ENCODE measurements around the gene UPP2.

Gene UPP2

DNA sequence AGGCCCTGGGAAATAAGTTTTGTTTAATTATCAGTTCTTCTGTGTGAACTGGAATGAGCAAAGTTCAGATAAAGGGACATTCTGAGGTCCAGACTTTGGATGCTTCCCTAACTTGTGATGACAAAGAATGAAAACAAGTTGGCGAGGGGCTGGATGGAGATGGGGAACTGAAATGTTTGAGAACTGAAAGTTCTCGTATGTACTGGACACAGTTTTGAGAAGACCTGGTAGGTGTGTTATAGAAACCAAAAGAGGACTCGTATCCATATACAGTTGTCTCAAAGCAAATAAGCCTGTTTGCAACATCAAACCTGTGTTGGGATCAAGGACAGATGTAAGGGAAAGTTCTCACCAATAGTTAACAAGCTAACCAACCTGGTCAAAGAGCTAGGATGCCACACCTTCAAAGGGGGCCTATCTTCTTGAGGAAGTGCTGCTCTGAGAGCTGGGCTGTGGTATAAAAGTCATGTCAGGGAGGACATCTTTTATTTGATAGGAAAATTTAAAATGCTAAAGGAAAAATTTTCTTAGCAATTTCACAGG is at the start of gene UPP2:
UPP2 (plus strand) TSS at position 493 of the 543 bp plus-strand sequence. CDS start 188 bp downstream, outside the sequence.
- no peak for DNase-seq (ENCODE audit: low read depth in 2 of 2)

DNA sequence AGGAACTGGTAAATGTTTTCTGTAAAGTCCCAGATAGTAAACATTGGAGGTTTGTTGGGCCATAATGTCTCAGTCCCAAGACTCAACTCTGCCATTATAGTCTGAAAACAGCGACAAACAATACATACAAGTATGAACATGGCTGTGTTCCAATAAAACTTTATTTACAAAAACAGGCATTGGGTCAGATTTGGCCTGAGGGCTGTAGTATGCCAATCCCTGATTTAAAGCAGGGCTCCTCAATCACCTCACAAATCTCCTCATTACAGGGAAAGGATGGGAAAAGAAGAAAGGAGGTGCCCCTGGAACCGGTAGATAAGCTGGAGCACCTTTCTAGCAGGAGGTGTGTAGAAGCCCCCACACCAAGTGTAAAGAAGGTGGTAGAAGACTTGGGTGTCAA is 48.9 kb upstream of the UPP2 start:
- DNase-seq (ENCODE audit: low read depth in 2 of 2) = no peak

DNA sequence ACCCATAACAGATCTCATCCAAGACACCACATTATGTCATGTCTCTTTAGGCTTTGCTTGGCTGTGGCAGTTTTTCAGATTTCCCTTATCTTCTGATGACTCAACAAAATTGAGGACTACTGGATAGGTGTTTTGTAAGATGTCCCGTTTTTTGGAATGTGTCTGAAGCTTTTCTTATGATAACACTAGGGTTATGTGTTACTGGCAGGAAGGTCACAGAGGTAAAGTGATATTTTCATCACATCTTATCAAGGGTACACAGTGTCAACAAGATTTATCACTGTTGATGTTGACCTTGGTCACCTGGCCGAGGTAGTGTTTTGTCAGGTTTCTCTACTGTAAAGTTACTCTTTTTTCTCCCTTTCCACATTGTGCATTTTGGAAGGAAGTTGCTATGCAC is 44.8 kb upstream of the UPP2 start:
- DNase-seq (ENCODE audit: low read depth in 2 of 2) = no peak

DNA sequence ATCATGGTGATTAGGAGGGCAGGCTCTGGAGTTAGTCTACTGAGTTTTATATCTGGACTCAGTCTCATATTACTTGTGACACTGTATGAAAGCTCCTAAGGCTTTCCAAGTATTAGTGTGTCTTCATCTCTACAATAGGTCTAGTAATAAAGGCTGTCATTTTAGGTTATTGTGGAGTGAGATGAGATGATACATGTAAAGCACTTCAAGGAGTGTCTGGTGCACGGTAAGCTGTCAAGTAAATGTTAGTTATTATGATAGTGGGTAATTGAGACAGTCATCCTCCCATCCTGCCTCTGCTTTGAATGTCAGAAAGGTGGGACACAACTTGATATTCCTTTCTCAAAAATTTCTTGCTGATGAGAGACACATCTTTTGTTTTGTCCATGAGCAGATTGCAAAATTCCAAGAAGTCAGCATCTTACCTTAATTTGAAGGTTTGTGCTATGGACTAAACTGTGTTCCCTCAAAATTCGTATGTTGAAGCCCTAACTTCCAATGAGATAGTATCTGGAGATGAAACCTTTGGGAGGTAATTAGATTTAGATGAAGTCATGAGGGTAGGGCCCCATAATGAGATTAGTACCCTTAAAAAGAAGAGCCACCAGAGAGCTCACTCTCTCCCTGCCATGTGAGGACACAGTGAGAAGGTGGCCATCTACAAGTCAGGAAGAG is 41.4 kb upstream of the UPP2 start:
- no peak for DNase-seq (ENCODE audit: low read depth in 2 of 2)

DNA sequence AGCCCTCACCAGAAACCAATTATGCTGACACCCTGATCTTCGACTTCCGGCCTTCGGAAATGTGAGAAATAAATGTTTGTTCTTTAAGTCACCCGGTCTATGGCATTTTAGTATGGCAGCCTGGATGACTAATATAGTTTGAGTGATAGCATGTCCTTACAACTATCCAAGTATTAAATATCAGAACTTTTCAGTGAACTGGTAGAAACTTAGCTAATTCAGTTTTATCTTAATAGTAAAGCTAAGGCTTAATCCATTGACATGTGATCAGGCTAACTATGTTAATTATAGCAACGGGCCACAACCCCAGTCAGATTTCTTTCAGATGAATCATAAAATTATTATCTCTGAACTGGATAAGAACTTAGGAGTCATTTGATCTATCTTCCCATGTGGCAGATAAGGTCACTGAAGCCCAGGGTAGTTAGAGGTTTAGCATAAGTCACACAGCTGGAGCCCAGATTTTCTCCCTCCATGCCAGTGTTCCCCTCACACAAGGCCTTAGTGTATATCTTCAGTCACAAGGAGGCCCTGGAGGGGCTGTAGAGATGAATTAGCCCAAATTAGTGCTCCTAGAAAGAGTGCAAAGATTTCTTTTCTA is 40.7 kb upstream of the UPP2 start:
- DNase-seq (ENCODE audit: low read depth in 2 of 2) = no peak

DNA sequence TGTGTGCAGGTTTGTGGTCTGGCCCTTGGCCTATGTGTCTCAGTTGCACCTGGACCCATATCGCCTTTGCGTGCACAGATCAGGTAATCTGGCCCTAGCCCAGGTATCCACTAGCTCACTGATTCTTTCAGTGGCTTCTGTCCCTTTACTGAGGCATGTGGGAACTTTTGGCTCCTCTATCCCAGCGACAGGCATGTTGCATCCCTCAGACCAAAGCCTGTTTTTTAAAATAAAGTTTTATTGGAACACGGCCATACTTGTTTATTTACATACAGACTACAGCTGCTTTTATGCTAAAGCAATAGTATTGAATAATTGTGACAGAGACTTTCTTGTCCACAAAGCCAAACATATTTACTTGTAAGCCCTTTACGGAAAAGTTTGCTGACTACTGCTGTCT is 39.9 kb upstream of the UPP2 start:
- no peak for DNase-seq (ENCODE audit: low read depth in 2 of 2)

DNA sequence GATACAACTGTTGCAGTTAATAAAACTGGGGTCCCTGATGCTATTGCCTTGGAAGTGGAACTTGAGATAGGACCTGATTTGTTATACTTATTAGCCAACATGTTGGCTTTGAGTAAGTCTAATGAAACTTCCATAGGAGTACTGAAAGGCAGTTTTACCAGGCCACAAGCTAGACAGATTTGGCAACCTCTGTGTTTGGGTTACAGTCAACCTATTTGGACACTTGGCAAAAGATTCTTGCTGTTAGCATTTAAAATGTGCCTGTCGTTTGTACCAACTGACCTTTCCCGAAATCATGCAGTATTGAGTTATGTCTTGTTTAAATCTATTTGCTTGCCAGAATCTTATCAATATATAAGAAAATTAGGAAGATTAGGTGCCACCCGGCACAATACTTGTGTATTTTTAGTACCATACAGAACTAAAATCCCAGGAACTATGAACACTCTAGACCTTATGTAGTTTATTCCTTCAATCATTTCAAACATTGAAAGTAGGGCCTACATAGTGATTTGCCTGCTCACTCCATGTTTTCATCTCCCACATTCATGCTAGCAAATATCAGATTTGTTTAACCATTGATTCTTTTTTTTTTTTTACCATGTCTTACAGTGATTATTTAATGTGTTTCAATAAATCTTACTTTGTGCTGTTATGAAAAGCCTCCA is 35.5 kb upstream of the UPP2 start:
- no peak for DNase-seq (ENCODE audit: low read depth in 2 of 2)

DNA sequence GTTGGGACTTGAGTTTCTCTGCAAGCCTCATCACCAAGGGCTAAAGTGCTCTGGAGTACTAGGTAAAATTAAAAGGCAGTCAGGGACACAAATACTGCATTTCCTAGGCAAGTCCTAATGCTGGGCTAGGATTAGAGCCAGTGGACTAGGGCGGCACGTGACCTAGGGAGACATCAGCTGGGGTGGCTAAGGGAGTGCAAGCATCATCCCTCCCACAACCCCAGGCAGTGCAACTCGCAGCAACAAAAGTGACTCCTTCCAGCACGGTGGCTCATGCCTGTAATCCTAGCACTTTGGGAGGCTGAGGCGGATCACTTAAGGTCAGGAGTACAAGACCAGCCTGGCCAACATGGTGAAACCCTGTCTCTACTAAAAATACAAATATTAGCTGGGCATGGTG is 30.7 kb upstream of the UPP2 start:
- no peak for DNase-seq (ENCODE audit: low read depth in 2 of 2)

DNA sequence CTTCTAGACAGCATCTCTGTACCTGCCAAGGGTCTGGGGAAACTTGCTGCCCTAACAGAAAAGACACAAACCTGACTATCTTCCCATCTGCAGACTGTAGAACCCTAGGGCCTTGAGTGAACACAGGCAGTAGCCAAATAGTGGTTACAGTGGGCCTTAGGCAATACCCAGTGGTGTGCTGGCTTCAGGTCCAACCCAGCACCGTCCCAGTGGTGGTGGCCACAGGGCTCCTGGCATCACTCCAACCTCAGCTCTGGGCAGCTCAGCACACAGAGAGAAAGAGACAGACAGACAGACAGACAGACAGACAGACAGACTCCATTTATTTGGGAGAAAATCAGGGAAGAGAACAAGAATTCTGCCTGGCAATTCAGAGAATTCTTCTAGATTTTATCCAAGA is 29.3 kb upstream of the UPP2 start:
- no peak for DNase-seq (ENCODE audit: low read depth in 2 of 2)

DNA sequence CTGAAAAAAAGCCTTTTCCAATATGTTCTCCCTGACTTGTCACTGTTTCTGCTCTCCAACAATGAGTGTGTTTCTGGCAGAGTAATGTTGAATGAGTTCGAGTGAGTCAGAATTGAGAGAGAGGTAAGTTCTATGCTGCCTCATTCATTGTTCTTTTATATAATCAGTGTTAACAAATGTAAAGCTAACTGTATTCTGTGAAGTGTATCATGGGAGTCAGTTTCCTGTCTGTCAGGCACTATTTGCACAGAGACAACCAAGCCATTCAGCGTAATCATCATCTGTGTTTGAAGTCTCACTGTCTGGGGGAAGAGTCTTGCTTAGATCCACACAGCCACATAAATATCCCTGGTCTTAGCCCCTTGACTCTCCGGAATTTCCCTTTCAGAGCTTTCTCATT is 22.0 kb upstream of the UPP2 start:
- no peak for DNase-seq (ENCODE audit: low read depth in 2 of 2)

DNA sequence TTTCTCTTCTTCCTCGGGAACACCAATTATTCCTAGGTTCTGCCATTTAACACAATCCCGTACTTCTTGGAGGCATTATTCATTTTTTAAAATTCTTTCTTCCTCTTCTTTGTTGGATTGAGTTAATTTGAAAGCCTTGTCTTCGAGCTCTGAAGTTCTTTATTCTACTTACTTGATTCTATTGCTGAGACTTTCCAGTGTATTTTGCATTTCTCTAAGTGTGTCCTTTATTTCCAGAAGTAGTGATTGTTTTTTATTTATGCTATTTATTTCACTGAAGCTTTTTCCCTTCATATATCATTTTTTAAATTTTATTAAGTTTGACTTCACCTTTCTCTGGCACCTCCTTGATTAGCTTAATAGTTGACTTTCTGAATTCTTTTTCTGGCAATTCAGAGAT is 13.6 kb upstream of the UPP2 start:
- DNase-seq (ENCODE audit: low read depth in 2 of 2) = no peak

DNA sequence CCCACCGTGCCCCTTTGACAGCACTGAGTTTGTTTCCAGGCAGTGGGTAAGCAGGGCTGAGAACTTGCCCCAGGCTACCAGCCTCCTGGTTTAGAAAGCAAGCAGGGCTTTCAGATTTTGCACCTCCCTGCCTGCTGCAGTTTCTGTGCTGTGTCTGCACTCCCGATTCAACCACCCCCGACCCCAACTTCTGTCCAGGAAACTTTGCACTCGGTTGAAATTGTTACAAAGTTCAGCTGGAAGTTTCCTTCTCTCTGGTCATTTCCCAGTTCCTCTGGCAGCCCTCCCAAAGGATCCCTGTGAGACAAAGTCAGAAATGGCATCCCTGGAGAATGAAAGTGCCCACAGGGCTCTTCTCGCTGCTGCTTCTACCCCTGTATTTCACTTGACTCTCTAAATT is 12.4 kb upstream of the UPP2 start:
- no peak for DNase-seq (ENCODE audit: low read depth in 2 of 2)

DNA sequence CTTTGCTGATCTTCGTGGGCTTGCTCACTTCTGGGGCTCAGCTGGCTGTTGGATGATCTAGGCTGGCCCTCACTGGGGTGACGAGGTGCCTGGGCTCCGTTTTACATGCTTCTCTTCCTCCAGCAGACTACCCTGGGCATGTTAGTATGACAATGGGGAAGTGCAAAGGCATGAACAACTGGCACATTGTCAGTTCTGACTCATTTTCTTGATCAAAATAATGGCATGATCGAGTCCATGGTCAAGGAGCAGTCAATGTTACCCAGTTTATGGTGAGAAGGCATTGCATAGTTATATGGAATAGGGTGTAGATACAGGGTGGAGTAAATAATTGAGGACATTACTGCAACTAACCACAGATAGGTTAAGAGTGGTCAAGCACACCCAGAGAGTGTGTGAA is 10.0 kb upstream of the UPP2 start:
- no peak for DNase-seq (ENCODE audit: low read depth in 2 of 2)

DNA sequence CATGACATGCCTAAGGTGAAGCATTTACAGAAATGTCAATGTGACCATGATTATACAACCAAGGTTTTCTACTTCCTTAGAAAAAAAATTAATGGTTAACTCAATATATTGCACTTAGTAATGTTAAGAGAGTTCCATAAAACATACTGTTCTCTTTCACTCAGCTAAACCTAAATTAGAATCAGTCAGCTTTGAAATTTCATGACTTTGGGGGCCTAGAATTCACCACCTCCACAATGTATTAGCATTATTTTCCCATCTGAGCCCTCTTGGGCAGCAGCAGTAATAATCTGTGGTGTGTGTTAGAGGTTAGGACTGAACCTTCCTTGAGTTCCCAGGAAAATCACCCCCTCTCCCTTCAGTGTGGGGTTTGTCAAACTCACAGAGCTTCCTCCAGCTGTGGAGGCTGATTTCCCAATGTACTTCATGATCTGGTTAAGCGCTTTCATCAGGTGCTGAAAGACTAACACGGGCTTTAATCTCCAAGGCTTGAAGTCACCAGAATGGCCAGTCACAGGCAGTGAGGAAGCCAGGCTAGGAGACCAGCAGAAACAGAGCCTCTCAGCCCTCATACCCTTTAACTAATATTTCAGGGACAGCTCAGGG is 7.1 kb upstream of the UPP2 start:
- DNase-seq (ENCODE audit: low read depth in 2 of 2) = no peak

DNA sequence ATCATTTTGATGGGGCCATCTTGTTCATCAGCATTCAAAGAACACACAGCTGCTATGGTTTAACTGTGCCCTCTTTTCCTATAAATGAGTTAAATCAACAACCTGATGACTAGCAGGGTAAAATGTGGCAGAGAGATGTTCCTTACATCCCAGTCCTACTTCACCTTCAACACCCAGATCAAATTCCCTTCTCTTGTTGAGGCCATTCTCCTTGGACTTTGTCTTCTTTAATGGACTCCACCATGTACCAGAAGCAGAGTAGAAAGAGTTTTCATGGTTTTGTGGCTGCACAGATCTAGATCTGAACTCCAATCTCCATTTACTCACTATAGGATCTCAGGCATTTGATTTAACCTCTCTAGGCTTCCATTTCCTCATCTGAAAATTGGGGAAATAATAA is 6.4 kb upstream of the UPP2 start:
- no peak for DNase-seq (ENCODE audit: low read depth in 2 of 2)

DNA sequence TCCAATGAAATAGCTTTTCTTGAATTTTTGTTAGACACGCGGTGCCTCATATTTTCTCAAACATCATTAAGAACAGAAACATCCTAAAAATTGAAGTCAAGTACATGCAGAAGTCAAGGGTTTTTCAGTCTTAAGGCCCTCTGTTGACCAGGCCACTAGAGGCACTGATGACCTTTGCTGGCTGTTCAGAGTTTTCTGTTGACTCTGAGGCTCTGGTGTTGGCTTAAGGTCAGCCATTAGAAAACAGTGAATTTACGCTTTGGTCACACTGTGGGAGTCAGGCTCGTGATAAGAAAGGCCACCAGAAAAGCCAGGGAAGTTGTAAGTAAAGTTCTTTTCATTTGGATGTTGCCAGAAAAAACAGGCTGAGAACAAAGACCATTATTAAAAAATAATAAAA is 5.8 kb upstream of the UPP2 start:
- DNase-seq (ENCODE audit: low read depth in 2 of 2) = no peak

DNA sequence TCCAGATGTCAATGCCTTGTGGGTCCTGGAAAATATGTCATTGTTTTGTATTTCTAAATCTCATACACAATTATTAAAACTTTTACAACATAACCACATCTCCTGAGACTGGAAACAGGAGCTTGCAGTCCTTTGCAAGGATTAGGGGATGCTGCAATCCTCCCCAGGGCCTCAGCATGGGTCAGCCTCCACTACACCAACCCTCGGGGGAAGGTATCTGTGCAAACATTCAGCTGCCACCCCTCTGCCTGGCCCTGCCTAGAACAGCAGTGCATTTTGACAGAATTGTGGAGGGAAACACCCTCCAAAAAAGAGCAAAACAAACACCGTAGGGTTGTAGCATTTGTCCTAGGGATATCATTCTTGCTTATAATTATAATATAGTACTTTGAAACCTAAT is 4.2 kb upstream of the UPP2 start:
- DNase-seq (ENCODE audit: low read depth in 2 of 2) = no peak

DNA sequence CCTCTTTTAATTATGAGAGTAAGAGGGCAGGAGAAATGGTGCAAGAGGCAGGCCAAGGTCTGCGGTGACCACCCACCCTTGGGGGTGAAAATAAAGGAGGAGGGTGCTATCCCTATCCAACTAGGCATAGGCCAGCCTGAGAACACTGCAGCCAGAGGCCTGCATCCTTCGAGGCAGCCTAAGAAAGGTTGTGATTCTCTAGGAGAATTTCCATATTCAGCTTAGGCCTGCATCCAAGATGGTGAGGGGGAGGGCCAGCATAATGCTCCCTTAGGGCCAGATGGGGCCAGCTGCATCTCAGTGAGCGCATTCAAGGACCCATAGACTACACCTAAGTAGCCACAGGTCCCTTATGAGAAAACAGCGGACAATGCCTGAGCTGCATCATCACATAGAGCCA is 3.5 kb upstream of the UPP2 start:
- DNase-seq (ENCODE audit: low read depth in 2 of 2) = no peak

DNA sequence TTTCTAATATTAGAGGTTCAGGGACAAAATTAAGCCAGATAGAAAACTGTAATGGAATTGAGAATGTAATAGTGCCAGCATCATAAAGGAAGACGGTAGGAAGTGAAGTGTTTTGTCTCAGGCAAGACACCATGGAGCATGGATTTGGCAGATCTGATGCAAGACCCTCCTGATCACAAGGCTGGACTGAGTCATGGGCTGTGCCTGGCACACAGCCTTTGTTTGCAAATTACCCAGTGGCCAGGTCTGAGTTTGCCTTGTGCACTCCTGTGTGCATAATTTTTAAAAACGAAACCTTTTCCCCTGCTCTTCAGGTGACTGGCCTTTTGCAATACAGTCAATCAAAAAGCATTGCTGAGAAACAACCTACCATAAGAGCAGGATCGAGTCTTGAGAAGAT is 2.0 kb upstream of the UPP2 start:
- DNase-seq (ENCODE audit: low read depth in 2 of 2) = no peak

DNA sequence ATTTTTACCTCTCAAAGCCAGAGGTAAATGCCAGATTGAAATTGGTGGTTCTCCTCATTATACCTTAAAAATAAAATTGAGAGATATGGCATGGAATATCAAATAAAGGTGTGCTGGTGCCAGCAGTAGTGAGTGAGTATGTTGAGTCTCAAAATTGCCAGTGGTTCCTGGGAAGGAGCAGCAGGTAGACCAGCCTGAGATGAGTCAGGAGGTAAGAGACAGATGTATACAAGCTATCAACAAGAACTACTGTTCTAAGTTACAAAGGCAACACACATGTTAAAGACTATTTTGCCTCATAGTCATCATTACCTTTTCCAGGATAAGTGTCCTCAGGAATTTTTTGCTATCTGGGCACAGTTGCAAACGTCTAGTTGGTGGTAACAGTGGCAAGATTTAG is 1.3 kb upstream of the UPP2 start:
- DNase-seq (ENCODE audit: low read depth in 2 of 2) = no peak

DNA sequence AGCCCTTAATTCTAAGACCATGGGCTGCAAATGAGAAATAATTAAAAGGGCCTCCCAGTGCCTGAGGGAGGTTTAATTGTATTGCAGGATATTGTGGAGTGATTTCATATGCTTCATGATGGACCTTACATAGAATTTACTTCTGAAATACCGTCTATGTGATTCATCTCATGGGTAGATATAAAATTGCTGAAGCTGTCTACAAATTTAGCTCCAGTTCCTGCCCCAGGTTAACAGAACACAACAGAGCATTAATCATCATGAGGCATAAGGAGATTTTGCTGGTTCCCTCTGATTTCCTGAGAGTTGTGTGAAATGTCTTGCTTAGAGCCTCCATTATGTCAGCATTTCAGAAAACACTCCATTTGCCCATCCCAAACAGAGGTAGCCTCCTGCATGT is 770 bp downstream of the UPP2 start:
- no peak for DNase-seq (ENCODE audit: low read depth in 2 of 2)

DNA sequence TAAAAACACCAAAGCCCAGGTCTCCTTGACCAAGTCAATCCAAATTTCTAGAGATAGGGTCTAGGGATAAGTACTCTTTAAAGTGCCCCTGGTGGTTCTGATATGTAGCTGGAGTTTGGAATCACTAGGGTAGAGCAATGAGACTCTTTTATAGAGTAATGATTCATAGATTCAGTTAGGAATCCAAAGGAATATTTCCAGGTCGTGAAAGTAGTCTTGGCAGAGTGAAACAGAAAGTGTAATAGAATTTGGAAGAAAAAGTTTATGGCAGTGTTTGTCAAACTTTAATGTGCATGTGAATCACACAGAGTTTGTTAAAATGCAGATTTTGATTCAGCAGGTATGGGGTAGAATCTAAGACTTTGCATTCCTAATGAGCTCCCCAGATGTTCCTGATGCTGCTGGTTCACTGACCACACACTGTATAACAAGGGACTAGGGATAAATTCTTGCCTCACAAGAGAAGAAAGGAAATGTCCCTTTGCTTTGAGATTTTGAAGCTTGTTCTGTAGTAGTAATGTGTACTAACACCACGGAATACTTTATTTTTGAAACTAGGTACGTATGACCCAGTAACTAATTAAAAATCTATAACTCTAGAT is 1.8 kb downstream of the UPP2 start:
- DNase-seq (ENCODE audit: low read depth in 2 of 2) = no peak
